Right lobe of liver (tissue), 6 donors: ENCODE measurements around the gene HEXD. TPM values are rescaled to one million over a fixed set of nuclear protein-coding genes. Genes with fewer than 3 reads are reported as not detected.

Experiments
- ATAC-seq, 4 donors: fragments of 200-7000 bp; cut with Tn5 transposase; one replicate each; pipeline ENCODE4 v1.9.1; 2020; ENCODE audit warnings: mild to moderate bottlenecking in 4 of 4, moderate library complexity in 4 of 4
- DNase-seq, 3 donors: peaks; one replicate each; pipeline ENCODE4 v3.0.0-alpha.2; 2020
- H3K27ac ChIP-seq, 3 donors: fragments of 200-600 bp; one replicate each; pipeline ENCODE4 v1.8.0; 2022
- H3K27me3 ChIP-seq, 2 donors: fragments of 200-600 bp; one replicate each; pipeline ENCODE4 v1.8.0; 2022
- H3K36me3 ChIP-seq, 4 donors: fragments of 200-600 bp; sonication (generic) in 1 of 4; one replicate each; pipeline versions ENCODE4 v1.5.1 to v1.8.0; 2017 to 2022; ENCODE audit warnings: control low read depth in 1 of 4
- H3K4me1 ChIP-seq, 4 donors: fragments of 200-600 bp; sonication (generic) in 1 of 4; one replicate each; pipeline versions ENCODE4 v1.5.1 to v1.8.0; 2017 to 2022; ENCODE audit warnings: control low read depth in 1 of 4
- H3K4me3 ChIP-seq, 3 donors: fragments of 200-600 bp; one replicate each; pipeline ENCODE4 v1.8.0; 2022
- H3K9me3 ChIP-seq, 4 donors: fragments of 200-600 bp; sonication (generic) in 1 of 4; one replicate each; pipeline versions ENCODE4 v1.5.1 to v1.8.0; 2017 to 2022; ENCODE audit warnings: control low read depth in 1 of 4
- CTCF ChIP-seq, 4 donors: fragments of 200-600 bp in 3 of 4; fragments of 450-650 bp in 1 of 4; IDR thresholded peaks; one replicate each; pipeline versions ENCODE4 v1.5.1 to v1.8.0; 2016 to 2022; ENCODE audit warnings: antibody characterized with exemption in 4 of 4, mild to moderate bottlenecking in 2 of 4
- POLR2A ChIP-seq: fragments of 450-650 bp; IDR thresholded peaks from one replicate; pipeline ENCODE4 v1.6.1; 2017; ENCODE audit warnings: antibody characterized with exemption, mild to moderate bottlenecking
- WGBS: methylation state at CpG from one replicate; pipeline ENCODE4 v1.1.6; 2018; ENCODE audit warnings: low coverage, low lambda C conversion rate; ENCODE audit not compliant: insufficient coverage; ENCODE audit errors: missing lambda C conversion rate; 5-methylcytosine and 5-hydroxymethylcytosine counted together
- intact Hi-C, 2 donors: fragments of 100-400 bp; cut with DNase I; formaldehyde crosslinking; loops; one replicate each; pipeline versions ENCODE4 v1.11.2 to v1.14.1; 2022
- total RNA-seq, 6 experiments: library from RNA; depleted of rRNA in 2 of 6; stranded (reverse); fragments of >200 nt in 2 of 6; fragmentation: NEBNext Ultra II Directional in 3 of 6; extraction: Animal tissue kit (Norgen Biotek cat#: 25700) in 3 of 6; gene quantifications; one replicate each; pipeline versions ENCODE4 v1.1.0 to v1.2.4, GENCODE V29; 2016 to 2023
- donor health status: DM: no; HTN: yes; CAD: no.
- donor health status: DM: no; HTN: no; CAD: no.
- donor health status: DM: no; HTN: no; CAD: no.
- donor health status: DM: no; HTN: yes; CAD: no.
- donor health status: DM: no; HTN: yes; CAD: no.

HEXD gene
- total RNA-seq, 6 experiments from 2014 or later: 9.6 to 30.4 (median 20.2) TPM

GRCh38 chr17:82412535-82413520 lies 5.3 kb upstream of the HEXD start:
- intact Hi-C loops: loop anchor here in 1 of 2 donors (10.0 kb wide), 1 partner anchor 58 kb away; the partner anchor contains the start of gene TEX19
- TF ChIP-seq POLR2A: no peak
- TF ChIP-seq CTCF (IDR thresholded peaks at IDR 0.05): no peak
- Histone ChIP-seq H3K9me3 (no peaks in the 10 kb centered on the region), H3K36me3 (no peaks in the 10 kb centered on the region), H3K4me3 (no peak overlapping the region), H3K27ac (no peak overlapping the region), H3K4me1 (peaks cover 0 to 9% (median 2%) of the 10 kb centered on the region in 4 donors), H3K27me3 (no peaks in the 10 kb centered on the region)
- DNase-seq: no peak
- ATAC-seq: peak; percentile 48 to 65 (median 53)
- 54% methylated on average over 29 of the region's 29 CpGs for WGBS

- Histone ChIP-seq H3K27ac (no peak overlapping the region), H3K4me3 (peak overlapping the region in 1 of 3 donors; percentile 10), H3K36me3 (no peaks in the 10 kb centered on the region), H3K27me3 (no peaks in the 10 kb centered on the region), H3K9me3 (no peaks in the 10 kb centered on the region), H3K4me1 (peaks cover 0 to 21% (median 6%) of the 10 kb centered on the region in 4 donors)
- 7% methylated on average over 19 of the region's 38 CpGs for WGBS
- intact Hi-C loops: loop anchor here in 1 of 2 donors (10.0 kb wide), 1 partner anchor 60 kb away; the partner anchor contains the start of gene TEX19
- ATAC-seq: peak; percentile 62 to 65 (median 64)
- peak; percentile 74 to 80 (median 76) for DNase-seq
- TF ChIP-seq POLR2A: no peak
- TF ChIP-seq CTCF (IDR thresholded peaks at IDR 0.05): peak; percentile 54 to 70 (median 61)
These were observed 3.4 kb upstream of the HEXD start for GRCh38 chr17:82414548-82415281.

GRCh38 chr17:82415336-82415735 lies 2.8 kb upstream of the HEXD start:
- no peak for DNase-seq
- intact Hi-C loops: loop anchor here in 1 of 2 donors (10.0 kb wide), 1 partner anchor 61 kb away; the partner anchor contains the start of gene TEX19
- Histone ChIP-seq H3K27me3 (no peaks in the 10 kb centered on the region), H3K4me3 (no peak overlapping the region), H3K9me3 (no peaks in the 10 kb centered on the region), H3K36me3 (no peaks in the 10 kb centered on the region), H3K27ac (no peak overlapping the region), H3K4me1 (peaks cover 0 to 22% (median 6%) of the 10 kb centered on the region in 4 donors)
- TF ChIP-seq CTCF (IDR thresholded peaks at IDR 0.05) (no peak), POLR2A (no peak)
- 88% methylated on average over 5 of the region's 26 CpGs for WGBS
- ATAC-seq: no peak

- Histone ChIP-seq H3K4me1 (peaks cover 0 to 22% (median 6%) of the 10 kb centered on the region in 4 donors), H3K4me3 (no peak overlapping the region), H3K9me3 (no peaks in the 10 kb centered on the region), H3K27ac (no peak overlapping the region), H3K36me3 (no peaks in the 10 kb centered on the region), H3K27me3 (no peaks in the 10 kb centered on the region)
- no peak for TF ChIP-seq CTCF (IDR thresholded peaks at IDR 0.05)
- no peak for TF ChIP-seq POLR2A
- ATAC-seq (no peak), DNase-seq (no peak)
- intact Hi-C loops: loop anchor here in 1 of 2 donors (10.0 kb wide), 1 partner anchor 61 kb away; the partner anchor contains the start of gene TEX19
- 90% methylated on average over 6 of the region's 9 CpGs for WGBS
These were observed 2.4 kb upstream of the HEXD start for GRCh38 chr17:82415786-82416185.
